Esophagus muscularis mucosa (tissue), 4 donors: ENCODE measurements around the gene HEATR5A. TPM values are rescaled to one million over a fixed set of nuclear protein-coding genes. Genes with fewer than 3 reads are reported as not detected.
"Not testable (repeated sequence)": the region's sequence is repeated elsewhere in the genome, so short reads cannot be mapped to it uniquely, and the experiment has no call there.

Source experiments
- DNase-seq: peaks from one replicate; pipeline ENCODE4 v3.0.0-alpha.2; 2017; ENCODE audit errors: extremely low spot score
- H3K27ac ChIP-seq, 4 donors: fragments of 200-600 bp; sonication (generic); replicated peaks in 1 of 4; 1 replicate in 3 of 4; 2 replicates in 1 of 4; pipeline ENCODE4 v1.5.1; 2016 to 2019; ENCODE audit warnings: mild to moderate bottlenecking in 1 of 4
- H3K27me3 ChIP-seq, 4 donors: fragments of 200-600 bp; sonication (generic); one replicate each; pipeline versions ENCODE4 v1.5.1 to v1.6.0; 2016 to 2019
- H3K36me3 ChIP-seq, 4 donors: fragments of 200-600 bp; sonication (generic); one replicate each; pipeline ENCODE4 v1.5.1; 2016 to 2019
- H3K4me1 ChIP-seq, 4 donors: fragments of 200-600 bp; sonication (generic); one replicate each; pipeline ENCODE4 v1.5.1; 2016 to 2019
- H3K4me3 ChIP-seq, 4 donors: fragments of 200-600 bp; sonication (generic); 1 replicate in 2 of 4; 2 replicates in 2 of 4; pipeline ENCODE4 v1.5.1; 2016 to 2019; ENCODE audit warnings: mild to moderate bottlenecking in 4 of 4, moderate library complexity in 1 of 4
- H3K9me3 ChIP-seq, 4 donors: fragments of 200-600 bp; sonication (generic); 1 replicate in 3 of 4; 2 replicates in 1 of 4; pipeline ENCODE4 v1.5.1; 2016 to 2019
- EP300 ChIP-seq: sonication (generic); formaldehyde crosslinking; IDR thresholded peaks from one replicate; pipeline ENCODE4 v1.6.1; 2017; ENCODE audit warnings: antibody characterized with exemption
- POLR2A ChIP-seq: fragments of 450-650 bp; IDR thresholded peaks from one replicate; pipeline ENCODE4 v1.6.1; 2017; ENCODE audit warnings: antibody characterized with exemption, moderate library complexity, mild to moderate bottlenecking, low read depth
- POLR2AphosphoS5 ChIP-seq, 2 donors: sonication (generic); formaldehyde crosslinking; IDR thresholded peaks; one replicate each; pipeline ENCODE4 v1.6.1; 2017; ENCODE audit warnings: antibody characterized with exemption in 2 of 2
- WGBS: methylation state at CpG from one replicate; pipeline ENCODE4 v1.1.5; 2018; 5-methylcytosine and 5-hydroxymethylcytosine counted together
- intact Hi-C: fragments of 100-400 bp; cut with DNase I; formaldehyde crosslinking; loops from one replicate; pipeline ENCODE4 v1.15.1; 2023
- total RNA-seq, 4 donors: library from RNA; depleted of rRNA; stranded (reverse); fragments of >200 nt; gene quantifications; one replicate each; pipeline versions ENCODE4 v1.1.0 to v1.2.1, GENCODE V29; 2016
- TF ChIP-seq, protein P1 (sequence below), 3 experiments: fragments of 200-600 bp in 2 of 3; fragments of 450-650 bp in 1 of 3; sonication (generic) in 2 of 3; IDR thresholded peaks; one replicate each; pipeline ENCODE4 v1.5.1; 2017 to 2019; ENCODE audit warnings: antibody characterized with exemption in 3 of 3, mild to moderate bottlenecking in 2 of 3, moderate library complexity in 1 of 3

HEATR5A gene
- total RNA-seq, 4 donors from 2014 or later = 24.1 to 38.2 (median 28.2) TPM

DNA sequence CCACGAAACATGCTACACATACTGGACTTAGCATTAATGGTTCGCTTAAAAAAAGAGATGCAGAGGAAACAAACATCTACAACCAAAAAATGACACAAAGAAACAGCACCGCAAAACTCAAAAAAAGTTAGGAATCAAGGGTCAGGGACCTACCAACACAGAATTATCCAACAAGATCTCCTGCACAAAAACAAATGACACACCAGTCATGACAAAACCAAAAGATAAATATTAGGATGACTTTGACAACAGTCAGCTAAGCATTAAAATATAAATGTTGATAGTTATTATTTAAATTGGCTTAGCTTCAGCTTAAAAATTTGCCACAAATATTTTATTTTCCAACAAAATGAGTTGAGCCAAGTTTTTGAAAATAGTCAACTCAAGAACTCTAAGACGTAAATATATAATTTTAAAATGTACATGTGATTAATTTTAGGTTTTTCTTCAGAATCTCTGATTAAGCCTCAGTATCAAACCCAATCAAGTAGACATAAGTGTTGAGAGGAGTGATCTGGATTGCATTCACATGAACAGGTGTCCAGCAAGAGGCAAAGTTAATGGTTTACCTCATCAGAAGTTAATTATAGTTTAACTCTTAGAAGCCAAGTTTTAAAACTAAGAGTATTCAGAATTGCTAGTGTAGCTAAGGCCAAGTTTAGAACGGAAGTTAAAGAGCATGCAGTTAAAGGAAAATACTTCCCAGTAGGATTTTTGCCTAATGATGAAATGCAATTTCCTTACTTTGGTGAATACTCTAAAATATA, 79.9 kb downstream of the HEATR5A start:
- H3K27me3 ChIP-seq = no peaks in the 10 kb centered on the region
- H3K27ac ChIP-seq = no peak overlapping the region
- peaks cover 13 to 73% (median 51%) of the 10 kb centered on the region in 4 donors for H3K36me3 ChIP-seq
- H3K9me3 ChIP-seq = no peaks in the 10 kb centered on the region
- WGBS = 67% methylated on average over 5 of the region's 5 CpGs
- H3K4me3 ChIP-seq = no peak overlapping the region
- H3K4me1 ChIP-seq = peaks cover 0 to 15% (median 10%) of the 10 kb centered on the region in 4 donors
- intact Hi-C loops = loop anchor here (10.0 kb wide), 1 partner anchor 196 kb away; no protein-coding TSS in a partner anchor
- no peak for DNase-seq
- no peak for TF ChIP-seq POLR2AphosphoS5 (IDR thresholded peaks at IDR 0.05)
- TF ChIP-seq, protein P1, sequence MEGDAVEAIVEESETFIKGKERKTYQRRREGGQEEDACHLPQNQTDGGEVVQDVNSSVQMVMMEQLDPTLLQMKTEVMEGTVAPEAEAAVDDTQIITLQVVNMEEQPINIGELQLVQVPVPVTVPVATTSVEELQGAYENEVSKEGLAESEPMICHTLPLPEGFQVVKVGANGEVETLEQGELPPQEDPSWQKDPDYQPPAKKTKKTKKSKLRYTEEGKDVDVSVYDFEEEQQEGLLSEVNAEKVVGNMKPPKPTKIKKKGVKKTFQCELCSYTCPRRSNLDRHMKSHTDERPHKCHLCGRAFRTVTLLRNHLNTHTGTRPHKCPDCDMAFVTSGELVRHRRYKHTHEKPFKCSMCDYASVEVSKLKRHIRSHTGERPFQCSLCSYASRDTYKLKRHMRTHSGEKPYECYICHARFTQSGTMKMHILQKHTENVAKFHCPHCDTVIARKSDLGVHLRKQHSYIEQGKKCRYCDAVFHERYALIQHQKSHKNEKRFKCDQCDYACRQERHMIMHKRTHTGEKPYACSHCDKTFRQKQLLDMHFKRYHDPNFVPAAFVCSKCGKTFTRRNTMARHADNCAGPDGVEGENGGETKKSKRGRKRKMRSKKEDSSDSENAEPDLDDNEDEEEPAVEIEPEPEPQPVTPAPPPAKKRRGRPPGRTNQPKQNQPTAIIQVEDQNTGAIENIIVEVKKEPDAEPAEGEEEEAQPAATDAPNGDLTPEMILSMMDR (IDR thresholded peaks at IDR 0.05) = no peak
- no peak for TF ChIP-seq EP300
- TF ChIP-seq POLR2A = no peak

DNA sequence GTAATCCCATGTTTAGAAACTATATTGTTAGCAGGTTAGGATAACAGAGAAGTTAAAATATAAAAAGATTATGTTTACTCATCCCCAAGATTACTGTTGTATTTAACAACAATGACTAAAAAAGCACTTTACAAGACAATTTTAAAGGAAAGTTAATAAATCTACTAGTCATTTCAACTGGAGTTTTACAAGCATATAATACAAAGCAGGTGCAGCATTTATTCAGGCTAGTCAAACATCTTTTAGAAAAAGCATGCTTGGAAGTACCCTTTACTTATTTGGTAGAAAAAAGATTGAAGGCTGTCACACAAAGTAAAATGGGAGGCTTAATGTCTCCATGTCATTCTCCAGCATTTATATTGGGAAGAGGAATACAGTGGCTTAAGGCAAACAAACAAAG, 80.6 kb downstream of the HEATR5A start:
- Histone ChIP-seq H3K36me3 (peaks cover 13 to 74% (median 48%) of the 10 kb centered on the region in 4 donors), H3K4me1 (peaks cover 0 to 15% (median 10%) of the 10 kb centered on the region in 4 donors), H3K27me3 (no peaks in the 10 kb centered on the region), H3K9me3 (no peaks in the 10 kb centered on the region), H3K4me3 (no peak overlapping the region), H3K27ac (no peak overlapping the region)
- TF ChIP-seq POLR2A (no peak), POLR2AphosphoS5 (IDR thresholded peaks at IDR 0.05) (no peak), EP300 (no peak)
- TF ChIP-seq, protein P1 (IDR thresholded peaks at IDR 0.05) = no peak
- intact Hi-C loops = loop anchor here (10.0 kb wide), 1 partner anchor 195 kb away; no protein-coding TSS in a partner anchor
- no peak for DNase-seq

DNA sequence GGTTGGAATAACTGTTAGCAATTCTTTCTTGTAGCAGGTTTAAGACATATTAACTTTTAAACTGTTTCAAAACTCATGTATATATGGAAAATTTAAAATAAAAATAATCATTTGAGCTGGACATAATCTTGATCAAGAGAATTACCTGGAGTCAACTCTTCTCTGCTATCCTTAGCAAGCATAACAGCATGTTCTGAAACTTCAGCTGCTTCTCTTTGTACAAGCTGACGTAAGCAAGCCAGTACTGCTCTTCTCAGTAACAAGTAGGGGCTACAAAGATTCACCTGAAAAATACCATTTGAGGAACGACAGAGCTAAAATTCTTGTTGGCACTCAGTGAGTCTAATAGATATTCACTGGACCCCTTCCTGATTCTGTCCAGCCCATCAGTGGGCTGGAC, 83.0 kb downstream of the HEATR5A start:
- 83% methylated on average over 2 of the region's 2 CpGs for WGBS
- H3K4me1 ChIP-seq = peaks cover 0 to 15% (median 10%) of the 10 kb centered on the region in 4 donors
- H3K9me3 ChIP-seq = no peaks in the 10 kb centered on the region
- intact Hi-C loops = no loop called here
- H3K27me3 ChIP-seq = no peaks in the 10 kb centered on the region
- no peak overlapping the region for H3K4me3 ChIP-seq
- peaks cover 4 to 76% (median 50%) of the 10 kb centered on the region in 4 donors for H3K36me3 ChIP-seq
- DNase-seq = no peak
- TF ChIP-seq POLR2A (no peak), POLR2AphosphoS5 (IDR thresholded peaks at IDR 0.05) (no peak), EP300 (no peak)
- TF ChIP-seq, protein P1 (IDR thresholded peaks at IDR 0.05) = no peak
- no peak overlapping the region for H3K27ac ChIP-seq

DNA sequence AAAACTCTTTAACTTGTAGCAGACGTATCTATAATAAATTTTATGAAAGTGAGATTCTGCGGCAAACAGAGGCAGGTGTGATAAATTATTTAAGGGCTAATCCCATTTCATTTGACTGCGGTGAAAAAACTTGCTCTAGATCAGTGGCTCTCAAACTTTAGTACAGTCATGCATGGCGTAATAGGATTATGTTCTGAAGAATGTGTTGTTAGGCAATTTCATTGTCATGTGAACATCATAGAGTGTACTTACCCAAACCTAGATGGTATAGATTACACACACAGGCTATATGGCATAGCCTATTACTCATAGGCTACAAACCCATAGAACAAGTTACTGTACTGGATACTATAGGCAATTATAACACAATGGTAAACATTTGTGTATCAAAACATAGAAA, 83.7 kb downstream of the HEATR5A start:
- TF ChIP-seq POLR2A = no peak
- TF ChIP-seq, protein P1 (IDR thresholded peaks at IDR 0.05) = no peak
- TF ChIP-seq POLR2AphosphoS5 (IDR thresholded peaks at IDR 0.05) = no peak
- no peak for TF ChIP-seq EP300
- intact Hi-C loops = no loop called here
- Histone ChIP-seq H3K27ac (no peak overlapping the region), H3K4me3 (no peak overlapping the region), H3K4me1 (peaks cover 0 to 15% (median 10%) of the 10 kb centered on the region in 4 donors), H3K36me3 (peaks cover 4 to 77% (median 53%) of the 10 kb centered on the region in 4 donors), H3K9me3 (no peaks in the 10 kb centered on the region), H3K27me3 (no peaks in the 10 kb centered on the region)
- 98% methylated on average over 4 of the region's 4 CpGs for WGBS
- DNase-seq = no peak

DNA sequence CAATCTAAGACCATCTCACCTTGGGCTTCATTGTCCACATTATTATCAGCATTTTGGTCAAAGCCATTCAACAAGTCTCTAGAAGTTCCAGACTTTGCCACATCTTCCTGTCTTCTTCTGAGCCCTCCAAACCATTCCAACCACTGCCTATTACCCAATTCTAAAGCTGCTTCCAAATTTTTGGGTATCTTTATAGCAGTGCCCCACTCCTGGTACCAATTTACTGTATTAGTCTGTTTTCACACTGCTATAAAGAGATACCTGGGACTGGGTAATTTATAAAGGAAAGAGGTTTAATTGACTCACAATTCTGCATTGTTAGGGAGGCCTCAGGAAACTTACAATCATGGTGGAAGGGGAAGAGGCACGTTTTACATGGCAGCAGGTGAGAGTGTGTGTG, 89.0 kb downstream of the HEATR5A start:
- 93% methylated on average over 1 of the region's 1 CpG for WGBS
- intact Hi-C loops, H3K4me3 ChIP-seq, DNase-seq, H3K27ac ChIP-seq, H3K4me1 ChIP-seq, H3K9me3 ChIP-seq, H3K27me3 ChIP-seq: not testable (repeated sequence)
- peaks cover 4 to 72% (median 49%) of the 10 kb centered on the region in 4 donors for H3K36me3 ChIP-seq

DNA sequence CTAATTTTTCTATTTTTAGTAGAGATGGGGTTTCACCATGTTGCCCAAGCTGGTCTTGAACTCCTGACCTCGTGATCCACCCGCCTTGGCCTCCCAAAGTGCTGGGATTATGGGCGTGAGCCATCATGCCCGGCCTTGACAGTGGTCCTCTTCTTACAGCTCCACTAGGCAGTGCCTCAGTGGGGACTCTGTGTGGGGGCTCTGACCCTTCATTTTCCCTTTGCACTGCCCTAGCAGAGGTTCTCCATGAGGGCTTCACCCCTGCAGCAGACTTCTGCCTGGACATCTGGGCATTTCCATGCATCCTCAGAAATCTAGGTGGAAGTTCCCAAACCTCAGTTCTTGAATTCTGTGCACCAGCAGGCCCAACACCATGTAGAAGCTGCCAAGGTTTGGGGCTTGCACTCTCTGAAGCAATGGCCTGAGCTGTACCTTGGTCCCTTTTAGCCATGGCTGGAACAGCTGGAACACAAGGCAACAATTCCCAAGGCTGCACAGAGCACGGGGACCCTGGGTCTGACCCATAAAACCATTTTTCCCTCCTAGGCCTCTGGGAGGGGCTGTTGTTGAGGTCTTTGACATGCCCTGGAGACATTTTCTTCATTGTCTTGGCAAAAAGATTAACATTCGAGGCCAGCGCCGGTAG, 90.4 kb downstream of the HEATR5A start:
- intact Hi-C loops = loop anchor here (10.0 kb wide), 1 partner anchor 125 kb away; the partner anchor contains the start of gene HECTD1
- WGBS = 98% methylated on average over 7 of the region's 8 CpGs
- H3K36me3 ChIP-seq = peaks cover 4 to 58% (median 44%) of the 10 kb centered on the region in 4 donors

More for the DNA sequence above, 90.4 kb downstream of the HEATR5A start:
- H3K27ac ChIP-seq, H3K9me3 ChIP-seq, DNase-seq, H3K27me3 ChIP-seq, H3K4me1 ChIP-seq, H3K4me3 ChIP-seq: not testable (repeated sequence)
